Stimulated activated CD4-positive, alpha-beta T cell treated with anti-CD3 and anti-CD28 coated beads, Interleukin-12 subunit alpha, Interleukin-12 subunit beta, amount 100 ng/mL, for 4 hours (primary cell): ENCODE results near the gene CAMK2D.

Experiments used
- DNase-seq: peaks from one replicate; pipeline ENCODE4 v3.0.0-alpha.2; 2020

CAMK2D gene

GRCh38 chr4:113559947-113560346 lies 201.6 kb downstream of the CAMK2D start:
- DNase-seq: no peak

- no peak for DNase-seq
Observed at GRCh38 chr4:113556382-113557134, 205.0 kb downstream of the CAMK2D start.

GRCh38 chr4:113555868-113556267 lies 205.7 kb downstream of the CAMK2D start:
- DNase-seq: no peak

DNA sequence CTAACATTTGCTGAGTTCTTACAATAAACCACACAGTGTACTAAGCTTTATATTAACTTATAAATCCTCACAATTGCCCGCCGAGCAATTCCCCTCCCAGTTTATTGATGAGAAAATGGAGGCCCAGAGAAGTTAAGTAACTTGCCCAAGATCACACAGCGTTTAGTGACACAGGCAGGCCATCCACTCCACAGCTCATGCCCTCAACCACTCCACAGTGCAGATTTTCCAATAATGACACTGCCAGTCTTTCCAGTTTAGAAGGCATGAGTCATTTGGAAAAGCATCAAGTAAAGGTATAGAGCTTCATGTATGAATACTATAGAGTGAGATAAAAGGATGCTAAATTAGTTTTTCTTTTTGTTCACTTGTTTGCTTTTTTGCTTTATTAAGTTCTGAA lies 208.5 kb downstream of the CAMK2D start:
- DNase-seq: no peak

DNA sequence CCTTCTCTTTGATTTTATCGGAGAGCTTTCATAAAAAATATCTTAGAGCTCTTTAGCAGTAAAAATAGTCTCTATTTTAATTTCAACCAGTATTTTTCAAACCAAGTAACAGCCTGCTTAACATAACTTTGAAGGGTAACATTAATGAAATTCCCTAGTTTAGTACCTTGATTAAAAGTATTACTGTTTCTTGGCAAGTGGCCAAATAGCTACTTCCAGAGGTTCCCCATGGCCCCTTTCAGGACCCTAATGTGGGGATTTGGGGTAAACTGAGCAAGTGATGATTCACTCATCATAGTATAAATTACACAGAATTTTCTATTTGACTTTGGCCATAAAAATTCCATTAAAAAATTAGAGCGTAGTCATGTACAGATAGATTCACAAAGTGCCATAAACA lies 211.0 kb downstream of the CAMK2D start:
- no peak for DNase-seq

- no peak for DNase-seq
Observed at GRCh38 chr4:113548303-113548702, 213.2 kb downstream of the CAMK2D start.

DNA sequence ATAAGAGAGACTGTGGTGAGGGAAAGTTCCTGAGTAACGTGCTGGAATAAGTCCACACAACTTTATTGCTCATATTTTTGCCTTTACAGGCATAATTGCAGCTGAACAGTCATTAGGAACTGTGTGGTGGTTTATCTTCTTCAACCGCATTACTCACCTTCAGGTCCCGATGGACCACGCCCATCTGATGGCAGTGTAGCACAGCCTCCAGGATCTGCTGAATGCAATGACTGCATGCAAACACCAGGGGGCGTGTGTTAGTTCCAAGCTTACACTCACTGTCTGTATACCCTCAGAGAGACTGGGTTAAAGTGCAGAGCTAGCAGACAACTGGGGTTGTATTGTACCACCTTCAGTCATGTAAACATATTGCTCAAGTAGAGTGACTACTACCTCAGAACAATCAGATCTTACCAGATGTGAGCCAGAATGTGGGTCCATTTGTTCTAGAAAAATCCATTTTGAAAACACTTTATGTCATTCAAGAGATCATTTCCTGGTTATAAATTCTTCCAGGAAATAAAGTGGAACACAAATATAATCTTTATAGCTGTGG lies 214.0 kb downstream of the CAMK2D start:
- peak; percentile 81 for DNase-seq

- no peak for DNase-seq
Observed at GRCh38 chr4:113541933-113542332, 219.6 kb downstream of the CAMK2D start.

DNA sequence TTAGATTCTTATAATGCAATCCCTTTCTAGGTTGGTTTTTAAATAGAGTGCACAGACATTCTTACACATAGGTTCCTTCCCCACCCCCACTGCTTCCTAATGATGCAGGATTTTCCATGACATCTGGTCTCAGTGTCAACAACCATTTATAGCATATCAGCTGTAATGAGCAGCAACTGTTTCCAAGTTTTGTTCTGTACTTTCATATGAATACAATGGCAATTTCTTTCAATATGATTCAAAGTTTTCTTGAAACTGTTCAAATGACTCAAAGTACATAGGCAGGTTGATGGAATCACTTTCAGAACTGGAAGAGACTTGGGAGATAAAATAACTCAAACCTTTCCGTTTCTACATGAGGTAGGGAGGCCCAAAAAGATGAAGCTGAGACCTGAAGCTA lies 220.7 kb downstream of the CAMK2D start:
- DNase-seq: peak; percentile 24

DNA sequence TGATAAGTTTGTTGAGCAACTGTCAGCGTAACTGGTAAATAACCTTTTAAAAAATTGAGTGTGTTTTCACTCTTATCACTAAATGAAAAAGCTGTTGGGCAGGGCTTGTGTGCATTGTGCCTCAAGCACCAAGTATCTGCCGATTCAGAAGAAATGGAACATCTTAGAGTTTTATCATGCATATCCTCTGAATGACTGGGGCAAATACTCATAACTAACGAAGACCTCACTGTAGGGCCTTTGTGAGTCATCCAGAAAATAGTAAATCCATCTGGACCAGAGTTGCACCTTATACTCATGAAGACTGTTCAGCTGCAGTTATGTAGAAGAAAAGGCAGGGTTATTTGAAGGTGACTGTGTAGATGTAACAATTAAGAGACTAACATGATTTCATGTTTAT lies 222.1 kb downstream of the CAMK2D start:
- no peak for DNase-seq

DNA sequence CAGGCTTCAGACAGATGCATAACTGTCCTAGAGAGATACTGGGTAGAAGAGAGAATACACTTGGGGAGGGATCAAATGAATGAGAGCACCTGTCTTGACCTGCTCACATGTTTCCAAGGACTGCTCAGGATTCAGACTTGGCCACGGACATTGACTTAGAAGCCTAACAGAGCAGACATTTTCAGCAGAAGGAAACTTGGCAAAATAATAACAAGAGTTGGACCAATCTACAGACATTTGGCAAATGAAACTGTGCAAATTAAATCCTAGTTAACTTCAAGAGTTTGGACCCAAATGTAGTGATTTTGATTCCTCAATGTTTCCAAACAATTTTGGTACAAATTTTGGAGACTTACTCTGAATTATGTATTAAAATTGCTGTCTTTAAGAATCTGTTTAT lies 223.9 kb downstream of the CAMK2D start:
- no peak for DNase-seq

DNA sequence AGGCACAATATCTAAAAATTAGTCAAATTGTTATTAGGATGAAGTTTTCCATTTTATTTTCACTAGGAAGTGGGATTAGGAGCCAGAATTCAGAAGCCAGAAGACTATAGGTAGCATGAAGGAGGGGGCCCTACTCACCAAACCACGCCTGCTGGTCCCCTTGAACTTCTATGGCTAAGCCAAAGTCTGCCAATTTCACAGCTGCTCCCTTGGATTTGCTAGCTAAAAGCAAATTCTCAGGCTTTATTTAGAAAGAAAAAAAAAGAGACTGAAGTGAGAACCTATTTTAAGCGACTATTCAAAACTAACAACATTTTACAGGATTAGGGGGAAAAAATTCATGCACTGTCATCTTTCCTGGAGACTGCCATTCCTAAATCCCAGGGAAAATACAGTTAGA lies 224.3 kb downstream of the CAMK2D start:
- no peak for DNase-seq

- DNase-seq: no peak
Observed at GRCh38 chr4:113534711-113535110, 226.8 kb downstream of the CAMK2D start.

GRCh38 chr4:113531572-113531971 lies 230.0 kb downstream of the CAMK2D start:
- no peak for DNase-seq

GRCh38 chr4:113528395-113528794 lies 233.1 kb downstream of the CAMK2D start:
- no peak for DNase-seq

DNA sequence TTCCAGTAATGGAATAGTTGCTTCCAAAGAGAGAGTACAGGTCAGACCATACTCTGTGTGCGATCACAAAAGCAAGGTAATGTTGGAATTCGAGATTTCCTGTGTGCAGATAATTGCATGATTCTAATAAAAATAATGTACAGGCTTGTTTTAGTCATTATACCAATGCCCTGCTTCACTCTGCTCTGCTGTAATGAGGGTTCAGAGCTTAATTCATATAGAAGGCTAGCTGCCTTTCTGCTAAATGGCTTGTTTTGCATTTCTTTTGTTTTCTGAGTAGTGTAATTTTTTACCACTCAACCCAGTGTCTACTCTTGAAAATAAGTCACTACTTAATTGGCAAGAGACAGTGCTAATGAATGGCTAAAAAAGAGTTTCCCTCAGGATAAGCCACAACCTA lies 236.0 kb downstream of the CAMK2D start:
- DNase-seq: no peak

DNA sequence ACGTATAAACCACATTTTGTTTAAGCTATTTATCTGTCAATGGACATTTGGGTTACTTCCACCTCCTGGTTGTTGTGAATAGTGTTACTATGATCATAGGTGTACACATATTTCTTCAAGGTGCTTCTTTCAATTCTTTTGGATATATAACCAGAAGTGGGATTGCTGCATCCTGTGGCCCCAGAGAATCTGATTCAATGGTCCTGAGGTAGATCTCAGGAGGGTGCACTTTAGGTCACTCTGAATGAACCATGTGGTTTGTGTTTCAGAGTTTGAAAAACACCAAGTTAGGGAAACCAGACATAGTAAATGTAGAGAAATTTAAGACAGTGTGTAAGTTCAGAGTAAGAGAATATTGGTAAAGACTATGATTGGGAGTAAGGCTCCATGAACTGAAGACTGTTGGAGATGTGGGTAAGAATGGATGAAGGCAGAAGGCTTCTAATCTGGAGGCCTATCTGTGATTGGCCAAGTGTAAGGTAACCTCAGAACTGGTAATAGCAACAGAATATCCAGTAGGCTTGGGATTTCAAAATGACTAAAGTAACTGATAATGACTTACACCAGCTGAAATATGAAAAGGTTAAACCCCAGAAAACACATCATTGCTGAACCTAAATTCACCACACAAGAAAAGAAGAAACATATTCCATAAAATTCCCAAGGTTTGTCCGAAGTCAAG lies 236.9 kb downstream of the CAMK2D start:
- no peak for DNase-seq

DNA sequence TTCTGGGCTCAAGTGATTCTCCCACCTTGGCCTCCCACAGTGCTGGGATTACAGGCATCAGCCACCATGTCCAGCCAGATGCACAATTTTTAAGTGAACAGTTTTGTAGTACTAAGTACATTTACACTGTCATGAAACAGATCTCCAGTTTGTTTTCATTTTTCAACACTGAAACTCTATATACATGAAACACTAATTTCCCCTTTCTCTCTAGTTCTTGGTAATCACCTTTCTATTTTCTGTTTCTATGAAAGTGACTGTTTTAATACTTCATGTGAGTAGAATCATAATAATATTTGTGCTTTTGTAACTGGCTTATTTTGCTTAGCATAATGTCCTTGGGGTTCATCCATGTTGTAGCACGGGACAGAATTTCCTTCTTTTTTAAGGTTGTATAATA lies 237.4 kb downstream of the CAMK2D start:
- DNase-seq: no peak

DNA sequence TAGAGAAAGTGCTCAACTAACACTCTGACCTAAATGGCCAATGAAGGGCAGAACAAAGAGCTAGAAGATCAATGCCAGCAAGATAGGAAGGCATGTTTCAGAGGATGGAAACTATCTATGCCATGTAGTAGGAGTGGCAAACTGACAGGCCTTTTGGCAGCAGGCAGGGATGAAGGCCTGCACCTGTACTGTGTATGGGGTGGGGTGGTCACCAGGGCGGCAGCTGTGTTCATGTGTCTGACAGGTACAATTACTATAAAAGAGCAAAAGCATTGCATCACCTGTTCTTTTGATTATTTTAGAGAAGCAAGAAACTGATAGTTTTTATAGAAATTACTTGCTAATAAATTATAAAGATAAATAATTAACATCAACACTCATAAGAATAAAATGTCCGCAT lies 239.1 kb downstream of the CAMK2D start:
- no peak for DNase-seq

DNA sequence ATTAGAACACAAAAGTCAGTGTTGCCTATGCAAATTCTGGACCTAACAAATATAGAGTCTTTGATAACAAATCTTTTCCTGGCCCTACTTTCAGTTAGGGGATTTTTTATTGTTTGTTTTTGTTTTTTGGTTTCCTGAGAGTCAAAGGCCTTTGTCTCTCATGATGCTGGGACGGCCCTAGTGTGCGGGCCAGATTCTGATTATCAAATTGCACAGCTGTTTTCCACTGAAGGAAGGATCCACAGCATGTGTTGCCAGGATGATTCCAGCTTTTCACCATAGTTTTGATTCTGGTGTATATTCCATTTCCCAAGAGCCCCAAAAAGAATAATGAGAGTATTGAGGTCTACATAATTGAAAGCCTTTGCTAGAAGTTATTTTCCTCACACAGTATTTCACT lies 248.2 kb downstream of the CAMK2D start:
- no peak for DNase-seq

GRCh38 chr4:113512880-113513279 lies 248.7 kb downstream of the CAMK2D start:
- no peak for DNase-seq

DNA sequence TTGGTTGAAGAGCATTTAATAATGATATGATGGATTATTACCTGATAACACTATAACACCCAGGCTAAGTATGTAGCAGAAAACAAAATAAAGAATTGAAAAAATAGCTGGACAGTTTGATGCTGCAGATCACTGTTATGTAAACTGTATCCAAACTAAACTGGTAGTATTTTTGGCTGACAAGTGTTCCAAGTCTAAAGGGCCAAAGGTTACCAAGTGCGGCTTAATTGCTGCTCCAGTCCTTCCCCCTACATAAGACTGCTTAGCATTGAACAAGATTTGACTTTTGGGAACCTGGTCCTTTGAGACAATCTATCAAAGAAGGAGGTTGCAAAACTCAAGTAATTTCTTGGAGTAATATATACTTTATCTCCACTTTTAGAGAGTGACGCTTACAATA lies 249.6 kb downstream of the CAMK2D start:
- no peak for DNase-seq

- DNase-seq: no peak
Observed at GRCh38 chr4:113509851-113510250, 251.7 kb downstream of the CAMK2D start.

GRCh38 chr4:113505044-113505443 lies 256.5 kb downstream of the CAMK2D start:
- DNase-seq: no peak
